PC-9 (cell line): ENCODE results near the gene KIAA1217. TPM values are rescaled to one million over a fixed set of nuclear protein-coding genes. Genes with fewer than 3 reads are reported as not detected.

ENCODE experiments used
- BruUV-seq: library from RNA; stranded (reverse); fragments of 400-500 nt; replicated peaks from 2 replicates; lab custom pipeline; 2021; lab: Mats Ljungman, UMichigan
- CTCF ChIA-PET: fragments of 300-600 bp; sonication (Branson Sonifier 250); formaldehyde crosslinking; loops from one replicate; lab custom pipeline; 2022; ENCODE audit warnings: antibody characterized with exemption; lab: Charles Lee
- POLR2A ChIA-PET: fragments of 300-600 bp; sonication (Branson Sonifier 250); formaldehyde crosslinking; loops from one replicate; lab custom pipeline; 2022; ENCODE audit warnings: antibody characterized with exemption; ENCODE audit not compliant: unreplicated experiment; lab: Charles Lee
- DNase-seq, 2 experiments: peaks; one replicate each; pipeline versions ENCODE4 v3.0.0 to v3.0.0-alpha.2; 2015 to 2022; ENCODE audit warnings: mixed read lengths in 1 of 2
- H2AFZ ChIP-seq: fragments of 200-600 bp; sonication (generic); 2 replicates; pipeline ENCODE4 v1.8.1; 2017; ENCODE audit warnings: antibody characterized with exemption
- H3F3A ChIP-seq: fragments of 200-600 bp; sonication (generic); 2 replicates; pipeline ENCODE4 v1.8.1; 2017; ENCODE audit warnings: antibody characterized with exemption, mild to moderate bottlenecking, low read depth; ENCODE audit not compliant: insufficient read depth
- H3K27ac ChIP-seq: fragments of 200-600 bp; sonication (generic); 2 replicates; pipeline ENCODE4 v1.6.1; 2016; ENCODE audit warnings: mixed run types
- H3K27me3 ChIP-seq: fragments of 200-600 bp; sonication (generic); 2 replicates; pipeline ENCODE4 v1.6.1; 2016; ENCODE audit warnings: low read depth, mixed run types; ENCODE audit not compliant: insufficient read depth
- H3K36me3 ChIP-seq: fragments of 200-600 bp; sonication (generic); 2 replicates; pipeline ENCODE4 v1.6.1; 2016; ENCODE audit warnings: low read depth, mixed run types
- H3K4me1 ChIP-seq: fragments of 200-600 bp; sonication (generic); replicated peaks from 2 replicates; pipeline ENCODE4 v1.6.1; 2016; ENCODE audit warnings: mixed run types; ENCODE audit not compliant: insufficient read depth
- H3K4me2 ChIP-seq: fragments of 200-600 bp; sonication (generic); 2 replicates; pipeline ENCODE4 v1.6.1; 2017; ENCODE audit warnings: mixed run types
- H3K4me3 ChIP-seq: fragments of 200-600 bp; sonication (generic); 2 replicates; pipeline ENCODE4 v1.6.1; 2016; ENCODE audit warnings: mixed run types
- H3K79me2 ChIP-seq: fragments of 200-600 bp; sonication (generic); 2 replicates; pipeline ENCODE4 v1.6.1; 2017; ENCODE audit warnings: low read depth, mixed run types
- H3K9me2 ChIP-seq: fragments of 200-600 bp; sonication (generic); 2 replicates; pipeline ENCODE4 v1.8.1; 2017; ENCODE audit warnings: mild to moderate bottlenecking; ENCODE audit not compliant: insufficient read depth
- H3K9me3 ChIP-seq: fragments of 200-600 bp; sonication (generic); 2 replicates; pipeline ENCODE4 v1.8.1; 2016; ENCODE audit warnings: low read depth; ENCODE audit not compliant: insufficient read depth
- H4K20me1 ChIP-seq: fragments of 200-600 bp; sonication (generic); 2 replicates; pipeline ENCODE4 v1.8.1; 2017; ENCODE audit not compliant: insufficient read depth
- CTCF ChIP-seq: fragments of 200-600 bp; sonication (generic); conservative IDR thresholded peaks from 2 replicates; pipeline ENCODE4 v1.6.1; 2017; ENCODE audit warnings: mixed run types, antibody characterized with exemption, mild to moderate bottlenecking, moderate library complexity
- EZH2 ChIP-seq: fragments of 200-600 bp; sonication (generic); IDR thresholded peaks from 2 replicates; pipeline ENCODE4 v1.8.0; 2017; ENCODE audit warnings: antibody characterized with exemption, low read depth
- intact Hi-C: fragments of 100-400 bp; cut with micrococcal nuclease; formaldehyde crosslinking; loops from one replicate; pipeline ENCODE4 v1.10.0; 2022; ENCODE audit not compliant: unreplicated experiment
- total RNA-seq: library from RNA; stranded (reverse); gene quantifications from 2 replicates; pipeline ENCODE4 v1.2.3, GENCODE V29; 2021

KIAA1217 gene
- total RNA-seq, 1 experiment from 2014 or later, result 41.1 TPM

GRCh38 chr10:24215196-24215595 lies 6.3 kb downstream of the KIAA1217 start:
- Histone ChIP-seq H2AFZ (no peak overlapping the region), H3K79me2 (no peaks in the 10 kb centered on the region), H3K9me2 (no peaks in the 10 kb centered on the region), H3K9me3 (no peaks in the 10 kb centered on the region), H3K4me3 (no peak overlapping the region), H3K36me3 (no peaks in the 10 kb centered on the region), H3K4me2 (no peak overlapping the region), H3K27me3 (no peaks in the 10 kb centered on the region), H3K4me1 (peaks cover 13% of the 10 kb centered on the region), H3K27ac (no peak overlapping the region), H3F3A (no peaks in the 10 kb centered on the region), H4K20me1 (no peaks in the 10 kb centered on the region)
- ChIA-PET POLR2A (no interaction called here), CTCF (no interaction called here)
- TF ChIP-seq CTCF (no peak), EZH2 (no peak)
- DNase-seq, result no peak
- intact Hi-C loops, result no loop called here
- BruUV-seq, result no TSS peak

- CTCF ChIA-PET, result no interaction called here
- no peak overlapping the region for H3K4me2 ChIP-seq
- no peak overlapping the region for H2AFZ ChIP-seq
- no peak overlapping the region for H3K27ac ChIP-seq
- no peaks in the 10 kb centered on the region for H3K9me3 ChIP-seq
- BruUV-seq, result no TSS peak
- H3F3A ChIP-seq, result no peaks in the 10 kb centered on the region
- POLR2A ChIA-PET, result no interaction called here
- no peak for TF ChIP-seq CTCF
- no peak for TF ChIP-seq EZH2
- no peak for DNase-seq
- peaks cover 13% of the 10 kb centered on the region for H3K4me1 ChIP-seq
- no peaks in the 10 kb centered on the region for H4K20me1 ChIP-seq
- H3K36me3 ChIP-seq, result no peaks in the 10 kb centered on the region
- intact Hi-C loops, result no loop called here
- H3K79me2 ChIP-seq, result no peaks in the 10 kb centered on the region
- H3K27me3 ChIP-seq, result no peaks in the 10 kb centered on the region
- no peaks in the 10 kb centered on the region for H3K9me2 ChIP-seq
- no peak overlapping the region for H3K4me3 ChIP-seq
Observed at GRCh38 chr10:24215603-24216002, 6.7 kb downstream of the KIAA1217 start.

DNA sequence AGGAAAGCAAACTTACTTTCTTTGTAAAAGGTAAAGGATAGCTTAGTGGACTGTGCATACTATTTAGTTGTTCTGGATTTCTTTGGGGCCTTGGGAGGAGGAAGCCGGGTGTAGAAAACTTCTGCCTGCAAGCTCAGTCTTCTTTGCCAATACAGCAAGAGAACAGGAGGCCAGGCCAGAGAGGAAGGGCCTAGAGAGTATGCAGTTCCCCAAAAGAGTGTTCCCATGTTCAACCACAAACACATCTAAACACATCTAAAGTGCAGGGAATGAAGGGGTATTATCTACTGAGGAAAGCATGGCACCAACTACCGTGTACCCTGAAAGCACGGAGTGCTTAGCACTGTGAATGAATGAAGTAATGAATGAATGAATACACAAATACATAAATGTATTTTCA lies 11.0 kb downstream of the KIAA1217 start:
- H3K36me3 ChIP-seq, result no peaks in the 10 kb centered on the region
- H3K27me3 ChIP-seq, result no peaks in the 10 kb centered on the region
- H4K20me1 ChIP-seq, result no peaks in the 10 kb centered on the region
- CTCF ChIA-PET, result no interaction called here
- no peaks in the 10 kb centered on the region for H3K9me3 ChIP-seq
- no peak overlapping the region for H3K27ac ChIP-seq
- no peaks in the 10 kb centered on the region for H3F3A ChIP-seq
- intact Hi-C loops, result no loop called here
- no peak for TF ChIP-seq CTCF
- TF ChIP-seq EZH2, result no peak
- H3K4me3 ChIP-seq, result no peak overlapping the region
- no peaks in the 10 kb centered on the region for H3K79me2 ChIP-seq
- no peaks in the 10 kb centered on the region for H3K9me2 ChIP-seq
- no peak overlapping the region for H2AFZ ChIP-seq
- no peak for DNase-seq
- BruUV-seq, result no TSS peak
- peaks cover 4% of the 10 kb centered on the region; the same call in 1 of the 2 replicates for H3K4me1 ChIP-seq
- H3K4me2 ChIP-seq, result no peak overlapping the region
- POLR2A ChIA-PET, result no interaction called here
